Neural cell (in vitro differentiated cells): Measurements from ENCODE around the gene SLC24A2. TPM values are rescaled to one million over a fixed set of nuclear protein-coding genes. Genes with fewer than 3 reads are reported as not detected.

Source experiments
- H2AFZ ChIP-seq: fragments of 200-600, 300-800 bp; sonication (generic), shearing (Covaris generic); 2 replicates; pipeline ENCODE4 v1.6.0; 2014; ENCODE audit warnings: low read depth, mild to moderate bottlenecking, antibody characterized with exemption, low read length, moderate library complexity
- H3F3A ChIP-seq: fragments of 200-600 bp; shearing (Covaris generic); 2 replicates; pipeline ENCODE4 v1.6.1; 2016; ENCODE audit warnings: mild to moderate bottlenecking, moderate library complexity, mixed read lengths, antibody characterized with exemption, low read length; ENCODE audit not compliant: insufficient read depth, poor library complexity, severe bottlenecking
- H3K27ac ChIP-seq: fragments of 200-600, 300-800 bp; sonication (generic), shearing (Covaris generic); 2 replicates; pipeline ENCODE4 v1.5.1; 2014; ENCODE audit warnings: mild to moderate bottlenecking, low read length, moderate library complexity
- H3K27me3 ChIP-seq: fragments of 300-800, 200-600 bp; sonication (generic), shearing (Covaris generic); 2 replicates; pipeline ENCODE4 v1.6.0; 2014; ENCODE audit warnings: mild to moderate bottlenecking, low read depth, low read length, moderate library complexity; ENCODE audit not compliant: insufficient read depth
- H3K36me3 ChIP-seq: fragments of 300-800, 200-600 bp; sonication (generic), shearing (Covaris generic); 2 replicates; pipeline ENCODE4 v1.5.1; 2014; ENCODE audit warnings: mild to moderate bottlenecking, antibody characterized with exemption, low read length, moderate library complexity; ENCODE audit not compliant: insufficient read depth
- H3K4me2 ChIP-seq: fragments of 300-800, 200-600 bp; sonication (generic), shearing (Covaris generic); 2 replicates; pipeline ENCODE4 v1.6.0; 2014; ENCODE audit warnings: mild to moderate bottlenecking, low read length
- H3K4me3 ChIP-seq: fragments of 300-800, 200-600 bp; sonication (generic), shearing (Covaris generic); 2 replicates; pipeline ENCODE4 v1.5.1; 2014; ENCODE audit warnings: mild to moderate bottlenecking, low read length, moderate library complexity
- H3K79me2 ChIP-seq: fragments of 200-600 bp; shearing (Covaris generic); replicated peaks from 2 replicates; pipeline ENCODE4 v1.6.0; 2014; ENCODE audit warnings: mild to moderate bottlenecking, low read length, moderate library complexity; ENCODE audit not compliant: insufficient read depth
- H3K9ac ChIP-seq: fragments of 300-800, 200-600 bp; sonication (generic), shearing (Covaris generic); 2 replicates; pipeline ENCODE4 v1.6.1; 2016; ENCODE audit warnings: mild to moderate bottlenecking, low read length, mixed read lengths
- H3K9me2 ChIP-seq: fragments of 200-600 bp; shearing (Covaris generic); 2 replicates; pipeline ENCODE4 v1.6.1; 2016; ENCODE audit warnings: mild to moderate bottlenecking, low read length, mixed read lengths; ENCODE audit not compliant: insufficient read depth
- H3K9me3 ChIP-seq: fragments of 200-600, 300-800 bp; sonication (generic), shearing (Covaris generic); 2 replicates; pipeline ENCODE4 v1.6.1; 2016; ENCODE audit warnings: mild to moderate bottlenecking, mixed run types, low read length, moderate library complexity, mixed read lengths
- H4K20me1 ChIP-seq: fragments of 200-600 bp; shearing (Covaris generic); 2 replicates; pipeline ENCODE4 v1.6.1; 2016; ENCODE audit warnings: mild to moderate bottlenecking, mixed run types; ENCODE audit not compliant: insufficient read depth
- CTCF ChIP-seq: fragments of 450-650 bp; IDR thresholded peaks from 2 replicates; pipeline ENCODE4 v1.5.1; 2014; ENCODE audit warnings: antibody characterized with exemption, mild to moderate bottlenecking, moderate library complexity; ENCODE audit not compliant: poor library complexity, severe bottlenecking
- EP300 ChIP-seq: fragments of 450-650 bp; conservative IDR thresholded peaks from 2 replicates; pipeline ENCODE4 v1.6.1; 2014; ENCODE audit warnings: antibody characterized with exemption, mild to moderate bottlenecking, moderate library complexity; ENCODE audit not compliant: poor library complexity, severe bottlenecking
- EZH2 ChIP-seq: fragments of 200-600, 300-800 bp; shearing (Covaris generic), sonication (generic); IDR thresholded peaks from 2 replicates; pipeline ENCODE4 v1.6.1; 2014; ENCODE audit warnings: antibody characterized with exemption, low read length, borderline replicate concordance, mild to moderate bottlenecking; ENCODE audit not compliant: insufficient read depth, poor library complexity, severe bottlenecking
- MXI1 ChIP-seq: fragments of 450-650 bp; conservative IDR thresholded peaks from 2 replicates; pipeline ENCODE4 v1.6.1; 2014; ENCODE audit warnings: antibody characterized with exemption, mild to moderate bottlenecking; ENCODE audit not compliant: poor library complexity, severe bottlenecking
- POLR2AphosphoS5 ChIP-seq: IDR thresholded peaks from 2 replicates; pipeline ENCODE4 v1.6.1; 2012
- RAD21 ChIP-seq: fragments of 450-650 bp; conservative IDR thresholded peaks from 2 replicates; pipeline ENCODE4 v1.6.1; 2014; ENCODE audit warnings: antibody characterized with exemption, mild to moderate bottlenecking, moderate library complexity
- REST ChIP-seq: IDR thresholded peaks from 2 replicates; pipeline ENCODE4 v1.6.1; 2012; ENCODE audit warnings: borderline replicate concordance
- SMC3 ChIP-seq: fragments of 450-650 bp; conservative IDR thresholded peaks from 2 replicates; pipeline ENCODE4 v1.6.1; 2014; ENCODE audit warnings: antibody characterized with exemption, mild to moderate bottlenecking, moderate library complexity; ENCODE audit not compliant: poor library complexity
- TAF1 ChIP-seq: IDR thresholded peaks from 2 replicates; pipeline ENCODE4 v1.6.1; 2012; ENCODE audit warnings: low read depth
- polyA plus RNA-seq: library from polyadenylated mRNA; depleted of rRNA; stranded (reverse); fragments of >200 nt; gene quantifications from 2 replicates; pipeline ENCODE4 v1.2.3, GENCODE V29; 2014

Gene SLC24A2
- polyA plus RNA-seq, 1 donor from 2014 or later: 0.56 TPM

- Histone ChIP-seq H3K27me3 (no peaks in the 10 kb centered on the region), H3K9me2 (no peaks in the 10 kb centered on the region), H3K9me3 (no peaks in the 10 kb centered on the region), H4K20me1 (no peaks in the 10 kb centered on the region), H3K79me2 (no peaks in the 10 kb centered on the region), H3K36me3 (no peaks in the 10 kb centered on the region), H3F3A (no peaks in the 10 kb centered on the region), H3K9ac (no peak overlapping the region), H3K4me3 (no peak overlapping the region), H3K27ac (no peak overlapping the region), H2AFZ (no peak overlapping the region), H3K4me2 (no peak overlapping the region)
- TF ChIP-seq SMC3 (no peak), POLR2AphosphoS5 (no peak), EZH2 (no peak), MXI1 (no peak), RAD21 (no peak), CTCF (no peak), TAF1 (no peak), REST (no peak), EP300 (no peak)
Measured at GRCh38 chr9:19754921-19755320, 33.9 kb downstream of the SLC24A2 start.

- no peaks in the 10 kb centered on the region for H3K27me3 ChIP-seq
- no peak for TF ChIP-seq RAD21
- TF ChIP-seq EP300: no peak
- TF ChIP-seq POLR2AphosphoS5: no peak
- no peak for TF ChIP-seq CTCF
- TF ChIP-seq EZH2: no peak
- TF ChIP-seq MXI1: no peak
- no peak for TF ChIP-seq TAF1
- no peak for TF ChIP-seq SMC3
- no peak for TF ChIP-seq REST
- no peaks in the 10 kb centered on the region for H3K79me2 ChIP-seq
- no peaks in the 10 kb centered on the region for H4K20me1 ChIP-seq
- no peak overlapping the region for H3K9ac ChIP-seq
- H3K9me3 ChIP-seq: no peaks in the 10 kb centered on the region
- no peak overlapping the region for H2AFZ ChIP-seq
- H3F3A ChIP-seq: no peaks in the 10 kb centered on the region
- no peak overlapping the region for H3K4me2 ChIP-seq
- no peaks in the 10 kb centered on the region for H3K36me3 ChIP-seq
- no peak overlapping the region for H3K27ac ChIP-seq
- no peaks in the 10 kb centered on the region for H3K9me2 ChIP-seq
- no peak overlapping the region for H3K4me3 ChIP-seq
Measured at GRCh38 chr9:19748278-19749126, 40.3 kb downstream of the SLC24A2 start.
